Measurements from ENCODE around the gene RBM17.
"Not testable (repeated sequence)": the region's sequence is repeated elsewhere in the genome, so short reads cannot be mapped to it uniquely, and the experiment has no call there.

The RBM17 gene

GRCh38 chr10:6140141-6140841, 51.5 kb downstream of the RBM17 start:
- H3K27ac ChIP-seq = no peak overlapping the region
- TF ChIP-seq CTCF (conservative IDR thresholded peaks at IDR 0.05) = no peak

- no peak overlapping the region for H3K27ac ChIP-seq
- no peak for TF ChIP-seq CTCF (conservative IDR thresholded peaks at IDR 0.05)
Observed at GRCh38 chr10:6140965-6141295, 52.1 kb downstream of the RBM17 start.

GRCh38 chr10:6141296-6142151, 52.7 kb downstream of the RBM17 start:
- no peak for TF ChIP-seq CTCF (conservative IDR thresholded peaks at IDR 0.05)
- H3K27ac ChIP-seq = no peak overlapping the region

GRCh38 chr10:6142186-6142585, 53.4 kb downstream of the RBM17 start:
- not testable (repeated sequence) for H3K27ac ChIP-seq

- no peak overlapping the region for H3K27ac ChIP-seq
- no peak for TF ChIP-seq CTCF (conservative IDR thresholded peaks at IDR 0.05)
Observed at GRCh38 chr10:6142644-6143043, 53.8 kb downstream of the RBM17 start.

- no peak overlapping the region for H3K27ac ChIP-seq
- no peak for TF ChIP-seq CTCF (conservative IDR thresholded peaks at IDR 0.05)
Observed at GRCh38 chr10:6143181-6143580, 54.3 kb downstream of the RBM17 start.

GRCh38 chr10:6144406-6145165, 55.8 kb downstream of the RBM17 start:
- peak overlapping the region; percentile 67 for H3K27ac ChIP-seq
- no peak for TF ChIP-seq CTCF (conservative IDR thresholded peaks at IDR 0.05)
